Activated gamma-delta T cell treated with anti-CD3 and anti-CD28 coated beads, Interleukin-2, amount 50 U/mL, for 16 hours (primary cell): ENCODE data around the gene C2orf78.

Source experiments
- DNase-seq: peaks from one replicate; pipeline ENCODE4 v3.0.0-alpha.2; 2020; ENCODE audit warnings: low read depth

The C2orf78 gene

GRCh38 chr2:73837847-73838585 lies 54.0 kb downstream of the C2orf78 start:
- DNase-seq = no peak

GRCh38 chr2:73838889-73839534 lies 55.0 kb downstream of the C2orf78 start:
- DNase-seq = no peak

- DNase-seq = no peak
These were observed 55.8 kb downstream of the C2orf78 start for GRCh38 chr2:73839653-73840411.

DNA sequence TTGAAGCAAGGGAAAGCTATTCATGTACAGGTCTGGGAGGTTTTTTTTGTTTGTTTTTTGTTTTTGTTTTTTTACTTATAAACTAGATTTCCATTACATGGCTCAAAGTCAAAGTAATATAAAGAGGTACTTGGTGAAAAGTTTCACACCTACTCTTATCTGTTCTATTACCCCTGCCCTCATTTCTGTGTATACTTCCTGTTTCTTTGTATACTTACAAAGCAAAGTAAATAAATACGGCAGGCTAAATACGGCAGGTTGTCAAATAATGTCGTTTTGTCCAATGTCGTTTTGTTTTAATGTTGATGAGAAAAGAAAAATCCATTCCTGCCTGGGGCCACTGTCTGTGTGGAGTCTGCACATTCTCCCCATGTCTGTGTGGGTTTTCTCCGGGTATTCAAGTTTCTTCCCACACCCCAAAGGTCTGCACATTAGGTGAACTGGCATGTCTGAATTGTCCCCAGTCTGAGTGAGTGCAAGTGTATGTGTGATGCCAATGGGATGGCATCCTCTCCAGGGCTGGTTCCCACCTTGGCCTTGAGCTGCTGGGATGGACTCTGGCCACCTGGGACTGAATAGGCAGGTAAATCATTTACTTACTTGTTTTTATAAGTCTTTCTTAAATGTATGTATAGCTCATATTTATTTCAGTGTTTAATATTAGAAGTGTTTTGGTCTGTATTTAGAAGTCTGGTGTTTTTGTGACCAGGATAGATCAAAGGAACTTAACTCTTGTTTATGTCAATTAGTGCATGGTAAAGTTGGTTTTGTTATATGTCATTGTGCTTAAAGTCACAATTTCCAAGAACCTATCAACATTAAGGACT lies 58.1 kb downstream of the C2orf78 start:
- no peak for DNase-seq

DNA sequence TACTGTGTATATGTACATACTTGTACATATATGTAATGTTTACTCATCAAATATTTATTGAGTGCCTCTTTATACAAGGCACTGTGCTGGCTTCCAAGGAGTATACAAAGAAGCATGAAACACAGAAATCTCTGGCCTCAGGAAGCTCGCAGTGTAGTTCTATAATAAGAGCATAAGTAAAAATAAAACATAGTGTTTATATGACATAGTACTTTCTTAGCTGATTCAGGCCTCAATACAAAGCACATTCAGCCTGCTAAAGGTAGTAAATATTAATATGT lies 58.7 kb downstream of the C2orf78 start:
- DNase-seq = no peak

- DNase-seq = no peak
These were observed 60.1 kb downstream of the C2orf78 start for GRCh38 chr2:73844087-73844486.

DNA sequence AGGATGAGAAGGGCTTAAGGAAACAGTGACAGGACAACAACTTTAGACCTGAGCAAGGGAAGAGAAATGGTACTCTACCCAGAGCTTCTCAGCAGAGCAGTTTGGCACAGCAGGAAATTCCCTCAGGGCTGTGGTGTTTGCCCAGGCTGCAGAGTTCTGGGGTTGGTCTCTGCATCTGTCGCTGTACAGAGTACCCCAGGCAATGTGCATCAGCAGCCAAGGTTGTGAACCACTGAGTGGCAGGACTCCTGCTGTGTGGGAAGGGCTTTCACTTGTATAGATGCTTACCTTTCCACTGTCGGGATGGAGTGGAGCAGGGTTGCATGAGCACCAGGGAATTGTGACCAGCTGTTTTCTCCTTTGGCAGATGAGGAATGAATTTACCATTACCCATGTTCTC lies 66.0 kb downstream of the C2orf78 start:
- DNase-seq = no peak

- no peak for DNase-seq
These were observed 67.3 kb downstream of the C2orf78 start for GRCh38 chr2:73851274-73851673.

GRCh38 chr2:73852020-73852419 lies 68.0 kb downstream of the C2orf78 start:
- DNase-seq = no peak

DNA sequence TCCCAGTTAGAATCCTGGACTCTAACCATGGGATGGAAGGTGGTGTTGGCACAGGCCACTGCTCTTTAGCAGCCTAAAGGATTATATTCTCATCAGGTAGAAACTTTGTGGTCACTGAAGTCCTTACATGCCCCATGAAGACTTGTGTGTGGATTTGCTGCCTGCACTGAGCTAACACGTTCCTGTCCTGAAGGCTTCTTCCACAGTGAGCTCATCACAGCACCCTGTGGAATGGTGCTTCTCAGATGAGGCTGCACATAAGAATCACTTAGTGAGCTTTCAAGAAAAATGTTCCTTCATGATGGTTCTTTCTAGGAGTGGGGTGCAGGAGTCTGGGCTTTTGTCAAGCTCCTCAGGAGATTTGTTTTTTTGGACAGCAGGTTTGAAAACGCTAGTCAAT lies 71.5 kb downstream of the C2orf78 start:
- no peak for DNase-seq

- no peak for DNase-seq
These were observed 72.2 kb downstream of the C2orf78 start for GRCh38 chr2:73856214-73856613.

- no peak for DNase-seq
These were observed 76.0 kb downstream of the C2orf78 start for GRCh38 chr2:73859721-73860586.

DNA sequence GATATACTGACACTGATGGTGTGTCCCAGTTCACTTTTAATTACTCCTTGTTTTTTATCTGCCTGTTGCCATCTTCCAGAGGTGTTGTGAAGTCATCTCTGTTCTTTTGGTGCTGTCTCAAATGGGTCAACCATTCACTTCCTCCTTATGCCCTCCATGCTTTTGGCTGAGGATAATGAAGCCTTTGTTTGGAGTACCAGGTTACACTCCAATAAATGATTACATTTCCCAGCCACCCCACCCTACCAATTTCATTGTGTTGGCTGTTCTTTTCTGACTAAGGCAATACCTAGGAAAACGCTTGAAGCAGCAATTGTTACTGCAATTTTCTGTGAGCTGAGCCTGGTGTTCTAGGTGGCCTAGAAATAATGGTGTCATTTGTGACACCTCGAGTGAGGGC lies 79.0 kb downstream of the C2orf78 start:
- DNase-seq = no peak
